GM18873 (cell line): ENCODE measurements around the gene DNAH6.
"Not testable (repeated sequence)": the region's sequence is repeated elsewhere in the genome, so short reads cannot be mapped to it uniquely, and the experiment has no call there.

Experiments
- ATAC-seq: cut with Tn5 transposase; IDR thresholded peaks from one replicate; pipeline ENCODE4 v1.9.1; 2021; ENCODE audit warnings: mild to moderate bottlenecking, moderate library complexity, moderate number of reproducible peaks; ENCODE audit not compliant: unreplicated experiment, low FRiP score

The DNAH6 gene

GRCh38 chr2:84496386-84496785, 19.9 kb upstream of the DNAH6 start:
- ATAC-seq = no peak

GRCh38 chr2:84497285-84497684, 19.0 kb upstream of the DNAH6 start:
- ATAC-seq = no peak

- ATAC-seq = no peak
Measured at GRCh38 chr2:84498150-84498799, 18.0 kb upstream of the DNAH6 start.

- not testable (repeated sequence) for ATAC-seq
Measured at GRCh38 chr2:84511024-84511423, 5.3 kb upstream of the DNAH6 start.

GRCh38 chr2:84515788-84516187, 510 bp upstream of the DNAH6 start:
- no peak for ATAC-seq

GRCh38 chr2:84519332-84519957, 3.1 kb downstream of the DNAH6 start:
- ATAC-seq = no peak

GRCh38 chr2:84526562-84526961, 10.3 kb downstream of the DNAH6 start:
- ATAC-seq = no peak

- ATAC-seq = no peak
Measured at GRCh38 chr2:84527137-84528129, 11.1 kb downstream of the DNAH6 start.

GRCh38 chr2:84532291-84532690, 16.0 kb downstream of the DNAH6 start:
- no peak for ATAC-seq

- no peak for ATAC-seq
Measured at GRCh38 chr2:84534225-84534624, 17.9 kb downstream of the DNAH6 start.

- no peak for ATAC-seq
Measured at GRCh38 chr2:84537251-84537650, 21.0 kb downstream of the DNAH6 start.

- ATAC-seq = no peak
Measured at GRCh38 chr2:84539729-84540128, 23.4 kb downstream of the DNAH6 start.

- no peak for ATAC-seq
Measured at GRCh38 chr2:84545005-84545404, 28.7 kb downstream of the DNAH6 start.

- no peak for ATAC-seq
Measured at GRCh38 chr2:84546551-84546950, 30.3 kb downstream of the DNAH6 start.

- no peak for ATAC-seq
Measured at GRCh38 chr2:84548303-84548702, 32.0 kb downstream of the DNAH6 start.

GRCh38 chr2:84550916-84551315, 34.6 kb downstream of the DNAH6 start:
- ATAC-seq = no peak

GRCh38 chr2:84551526-84551925, 35.2 kb downstream of the DNAH6 start:
- ATAC-seq = not testable (repeated sequence)

- ATAC-seq = no peak
Measured at GRCh38 chr2:84556190-84556589, 39.9 kb downstream of the DNAH6 start.

- no peak for ATAC-seq
Measured at GRCh38 chr2:84559838-84560237, 43.5 kb downstream of the DNAH6 start.

- ATAC-seq = no peak
Measured at GRCh38 chr2:84579661-84580060, 63.4 kb downstream of the DNAH6 start.

GRCh38 chr2:84603911-84604310, 87.6 kb downstream of the DNAH6 start:
- ATAC-seq = no peak
